T follicular helper cell (primary cell): ENCODE measurements around the gene BRF1.

ENCODE experiments used
- DNase-seq: peaks from one replicate; pipeline ENCODE4 v3.0.0-alpha.2; 2020; ENCODE audit warnings: low read depth

Gene BRF1

DNA sequence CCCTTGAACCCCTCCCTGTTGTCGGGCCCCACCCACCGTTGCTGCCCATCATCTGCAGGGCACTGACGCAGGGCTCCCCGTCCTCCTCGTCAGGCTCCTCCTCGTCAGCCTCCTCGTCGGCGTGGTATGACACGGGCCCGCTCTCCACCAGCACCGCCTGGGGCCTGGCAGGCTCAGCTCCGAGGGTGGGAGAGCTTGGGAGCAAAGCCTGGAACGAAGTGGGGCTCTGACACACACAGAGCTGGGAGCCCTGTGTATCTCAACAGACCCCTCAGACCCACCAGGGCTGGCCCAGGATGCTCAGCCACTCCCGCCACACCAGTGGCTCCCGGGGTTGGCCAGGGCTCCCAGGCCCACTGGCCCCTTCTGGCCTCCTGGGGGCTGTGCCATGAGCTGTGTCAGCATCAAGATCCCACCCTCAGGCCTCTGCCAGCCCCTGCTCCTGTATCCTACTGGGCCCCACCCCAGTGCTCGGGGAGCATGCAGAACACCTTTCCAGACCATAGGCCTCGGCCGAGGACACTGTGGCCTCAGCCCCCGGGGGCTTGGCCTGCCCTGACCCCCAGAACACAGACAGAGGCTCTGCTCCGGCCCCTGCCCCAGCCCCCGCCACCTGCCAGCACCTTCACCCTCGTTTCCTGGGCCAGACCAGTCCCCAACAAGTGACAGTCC is 89.6 kb downstream of the BRF1 start:
- no peak for DNase-seq

DNA sequence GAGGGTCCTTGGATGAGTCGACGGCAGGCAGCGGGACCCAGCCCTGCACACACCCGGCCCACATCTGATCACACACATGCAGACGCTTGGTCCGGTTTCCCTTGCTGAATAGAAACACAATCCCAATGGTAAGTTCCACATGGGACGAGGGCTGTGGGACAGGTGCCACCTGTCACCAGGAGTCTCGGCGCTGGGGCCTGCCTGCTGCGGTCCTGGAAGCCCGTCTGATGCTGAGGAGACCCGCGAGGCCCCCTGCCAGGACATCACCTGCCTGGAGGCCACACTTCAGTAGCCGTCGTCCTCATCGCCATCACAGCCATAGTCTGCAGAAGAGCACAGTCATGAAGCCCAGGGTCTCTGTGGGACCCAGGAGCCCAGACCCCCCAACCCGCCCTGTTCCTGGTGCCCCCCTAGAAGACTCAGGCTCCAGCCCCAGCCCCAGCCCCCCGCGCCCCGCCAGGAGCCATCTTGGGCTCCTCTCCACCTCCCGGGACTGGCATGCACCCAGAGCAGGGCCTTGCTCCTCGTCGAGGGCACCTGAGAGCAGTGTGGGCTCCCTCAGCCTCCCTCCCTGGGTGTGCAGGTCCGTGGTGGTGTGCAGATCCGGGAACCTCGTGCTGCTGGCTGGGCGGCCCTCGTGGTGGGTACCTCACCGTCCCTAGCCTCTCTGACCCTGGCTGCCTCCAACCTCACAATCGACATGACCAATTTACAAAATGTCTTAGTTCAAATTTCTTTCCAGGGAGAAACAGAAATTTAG is 90.4 kb downstream of the BRF1 start:
- no peak for DNase-seq

DNA sequence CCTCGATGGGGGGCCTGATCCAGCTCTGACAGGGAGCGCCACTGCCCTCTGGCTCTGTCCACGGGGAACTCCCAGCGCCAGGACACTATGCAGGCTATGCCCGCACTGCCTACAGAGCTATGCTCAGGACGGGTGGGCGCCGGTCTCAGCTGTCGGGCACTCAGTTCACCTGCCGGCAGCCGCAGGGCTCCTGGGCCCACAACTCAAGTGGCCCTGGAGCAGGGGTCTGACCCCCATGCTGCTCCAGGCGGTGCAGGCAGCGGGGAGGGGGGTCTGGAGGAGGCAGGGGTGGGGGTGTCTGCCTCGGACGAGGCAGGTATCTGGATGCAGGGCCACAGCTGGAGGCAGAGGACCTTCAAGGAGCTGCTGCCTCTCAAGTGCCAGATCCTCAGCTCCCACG is 91.2 kb downstream of the BRF1 start:
- no peak for DNase-seq

DNA sequence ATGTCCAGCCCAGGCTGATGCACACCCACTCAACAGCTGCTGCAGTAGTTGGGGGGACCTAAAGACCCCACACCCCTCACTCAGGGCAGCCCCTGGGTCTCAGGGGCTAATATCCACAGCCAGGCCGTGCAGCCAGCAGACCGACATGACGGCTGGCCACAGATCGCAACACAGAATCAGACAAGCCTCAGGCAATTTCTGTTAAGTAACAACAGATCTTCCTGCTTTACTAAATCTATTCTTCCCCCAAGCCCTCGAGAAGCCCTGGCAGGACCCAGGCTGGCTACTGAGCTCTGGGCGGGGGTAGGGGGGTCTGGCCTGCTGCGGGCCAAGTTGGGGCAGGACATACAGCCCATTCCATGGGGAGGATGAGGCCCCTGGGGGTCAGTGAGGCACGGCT is 91.7 kb downstream of the BRF1 start:
- no peak for DNase-seq

DNA sequence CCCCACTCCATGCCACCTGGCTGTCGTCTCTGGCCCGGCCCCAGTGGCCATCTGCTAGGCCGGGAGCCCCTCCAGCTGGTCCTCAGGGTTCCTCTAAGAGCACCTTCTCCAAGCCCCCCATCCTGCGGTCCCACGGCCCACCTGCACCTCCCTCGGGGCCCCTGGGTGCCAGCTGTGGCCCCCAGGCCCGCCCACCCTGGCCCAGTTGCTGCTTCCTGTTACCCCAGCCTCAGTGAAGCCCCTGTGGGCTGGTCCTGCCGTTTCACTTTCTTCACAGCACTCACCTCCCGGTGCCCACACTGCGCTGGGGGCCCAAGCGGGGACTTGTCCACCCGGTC is 92.1 kb downstream of the BRF1 start:
- no peak for DNase-seq

DNA sequence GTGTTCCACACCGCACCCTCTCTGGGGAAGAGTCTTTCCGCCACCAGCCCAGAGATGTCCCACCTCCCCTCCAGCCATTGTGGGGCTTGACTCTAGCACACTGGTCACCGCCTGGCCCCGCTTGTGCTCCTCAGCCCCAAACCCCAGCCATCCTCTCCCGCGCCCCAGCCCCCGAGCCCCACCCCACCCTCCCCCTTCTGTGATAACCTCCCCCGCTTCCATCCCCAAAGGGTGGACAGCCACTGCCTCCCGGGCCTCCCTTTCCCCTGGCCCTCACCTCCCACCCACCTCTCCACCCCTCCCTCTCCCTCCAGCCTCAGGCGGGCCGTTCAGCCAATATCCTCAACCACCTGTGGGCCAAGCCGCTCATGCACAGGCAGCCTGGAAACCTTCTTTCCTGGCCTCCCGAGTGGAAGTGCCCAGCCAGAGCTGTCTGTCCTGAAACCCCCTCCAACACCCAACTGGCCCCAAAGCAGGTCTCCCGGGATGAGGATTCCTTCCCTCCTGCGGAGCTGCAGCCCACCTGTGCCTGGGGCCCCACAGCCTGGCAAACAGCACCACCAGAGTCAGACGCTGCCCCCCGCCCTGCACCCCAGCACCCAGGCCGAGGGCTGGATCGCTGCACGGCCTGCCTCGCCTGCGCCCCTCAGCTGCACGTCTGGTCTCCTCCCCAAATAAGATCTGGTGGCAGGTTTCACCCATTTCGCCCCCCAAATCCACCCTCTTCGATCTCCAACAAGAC is 92.6 kb downstream of the BRF1 start:
- DNase-seq: no peak

DNA sequence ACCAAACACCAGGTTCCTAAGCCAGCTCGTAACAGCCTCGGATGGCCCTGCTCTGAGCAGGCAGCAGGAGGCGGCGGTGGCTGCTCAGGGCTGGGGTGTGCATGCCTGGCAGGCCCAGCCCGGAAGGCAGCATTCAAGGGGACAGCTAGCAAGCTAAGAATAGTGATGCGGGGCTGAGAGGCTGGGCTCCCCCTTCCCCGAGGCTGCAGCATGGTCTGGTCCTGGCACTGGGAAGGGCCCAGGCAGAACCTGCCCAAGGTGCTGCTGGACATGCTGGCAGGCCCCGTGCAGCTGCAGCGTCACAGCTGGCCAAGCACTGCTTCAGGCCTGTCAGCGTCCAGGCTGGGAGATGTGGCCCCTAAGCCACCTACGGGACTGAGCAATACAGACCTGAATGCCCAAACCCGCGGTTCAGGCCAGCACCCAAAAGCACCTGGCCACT is 93.3 kb downstream of the BRF1 start:
- no peak for DNase-seq

DNA sequence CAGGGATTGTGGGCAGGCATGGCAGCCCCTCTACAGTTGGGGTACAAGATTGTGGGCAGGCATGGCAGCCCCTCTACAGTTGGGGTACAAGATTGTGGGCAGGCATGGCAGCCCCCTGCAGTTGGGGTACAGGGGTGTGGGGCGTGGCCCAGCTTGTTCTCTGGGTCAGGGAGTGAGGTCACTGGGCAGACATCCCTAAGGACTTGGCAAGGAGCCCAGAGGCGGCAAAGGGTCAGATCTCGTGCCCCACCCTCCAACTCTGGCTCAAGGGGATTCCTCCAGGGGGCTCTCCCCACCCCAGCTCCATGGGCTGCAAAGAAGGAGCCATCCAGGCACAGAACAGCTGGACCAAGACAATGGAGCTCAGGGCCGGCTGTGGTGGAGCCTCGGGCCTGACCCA is 93.9 kb downstream of the BRF1 start:
- DNase-seq: no peak

DNA sequence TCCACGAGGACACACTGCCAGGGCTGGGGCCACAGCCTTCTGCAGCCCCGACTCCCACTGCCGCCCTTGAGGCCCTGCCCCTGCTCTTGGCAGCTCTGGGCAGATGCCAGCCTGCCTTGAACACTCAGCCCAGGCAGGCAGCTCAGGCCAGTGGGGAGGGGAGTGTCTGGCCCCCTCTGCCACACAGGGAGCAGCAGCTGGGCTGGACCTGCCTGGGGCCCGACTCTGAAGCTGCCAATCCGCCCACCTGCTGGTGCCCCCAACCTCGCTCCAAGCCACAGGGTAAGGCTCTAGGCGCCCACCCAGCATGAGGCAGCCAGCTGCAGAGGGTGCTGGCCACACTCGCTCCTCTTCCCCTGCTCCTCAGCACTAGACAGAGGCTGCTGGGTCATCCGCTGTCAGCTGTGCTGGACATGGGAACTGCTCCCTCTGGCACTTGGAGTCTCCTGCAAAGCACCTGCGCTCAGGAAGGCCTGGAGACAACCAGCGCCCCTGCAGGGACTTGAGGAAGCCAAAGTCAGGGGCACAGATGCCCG is 95.1 kb downstream of the BRF1 start:
- DNase-seq: no peak

DNA sequence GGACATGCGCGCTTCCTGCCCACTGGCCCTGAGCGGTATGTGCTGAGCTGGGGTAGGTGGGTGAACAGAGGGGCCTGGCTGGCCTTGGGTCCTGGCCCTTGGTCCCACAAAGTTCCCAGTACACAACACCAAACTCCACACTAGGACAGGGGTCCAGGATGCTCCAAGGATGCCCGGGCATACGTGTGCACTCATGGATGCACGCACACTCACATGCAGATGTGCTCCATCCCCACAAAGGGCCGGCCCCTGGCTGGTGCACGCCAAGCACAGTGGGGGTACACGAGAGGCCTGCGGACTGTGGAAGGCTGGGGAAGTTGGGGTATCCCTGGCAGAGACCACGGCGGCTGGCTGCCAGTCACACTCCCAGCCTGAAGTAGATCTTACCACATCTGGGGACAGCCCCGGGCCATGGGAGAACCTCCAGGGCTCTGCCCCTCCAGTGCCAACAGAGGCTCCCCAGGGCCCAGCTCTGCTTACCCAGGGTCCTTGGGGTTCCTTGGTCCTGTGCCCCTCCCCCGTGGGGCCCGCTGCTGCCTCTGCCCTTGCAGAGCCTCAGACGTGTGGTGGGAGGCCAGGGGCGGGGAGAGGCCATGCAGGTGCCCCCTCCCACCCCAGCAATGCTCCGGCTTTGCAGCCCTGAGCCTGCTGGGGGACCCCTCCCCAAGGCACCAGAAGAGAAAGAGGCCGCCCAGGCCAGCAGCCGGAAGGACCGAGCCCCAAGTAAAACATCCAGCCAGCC is 95.7 kb downstream of the BRF1 start:
- DNase-seq: no peak

DNA sequence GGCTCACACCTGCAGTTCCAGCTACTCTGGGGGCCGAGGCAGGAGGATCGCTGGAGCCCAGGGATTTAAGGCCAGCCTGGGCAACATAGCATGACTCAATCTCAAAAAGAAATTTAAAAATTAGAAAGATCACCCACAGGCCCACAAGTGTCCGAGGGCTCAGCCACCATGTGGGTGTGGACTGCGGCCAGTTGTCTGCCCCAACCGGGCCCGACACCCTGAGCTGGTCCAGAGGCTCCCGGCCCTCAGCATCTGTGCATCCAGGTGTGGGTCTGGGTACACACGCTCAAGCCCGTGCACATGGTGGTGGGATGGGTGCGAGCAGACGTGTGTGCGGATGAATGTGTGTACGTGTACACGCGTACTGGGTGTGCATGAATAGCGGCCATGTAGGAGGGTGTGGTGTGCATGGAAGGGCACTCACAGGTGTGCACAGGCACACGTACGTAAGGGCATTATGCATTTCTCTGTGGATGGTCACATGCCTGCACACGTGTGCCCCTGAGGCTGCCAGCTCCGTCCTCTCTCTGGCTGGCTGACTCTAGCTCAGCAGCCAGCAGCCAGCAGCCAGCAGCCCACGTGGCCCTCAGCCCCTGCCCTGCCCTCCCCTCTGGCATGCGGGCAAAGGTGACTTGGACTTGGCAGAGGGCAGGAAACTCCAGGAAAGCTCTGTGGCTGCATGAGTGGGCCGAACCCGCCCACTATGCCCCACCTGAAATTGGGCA is 96.4 kb downstream of the BRF1 start:
- DNase-seq: no peak

DNA sequence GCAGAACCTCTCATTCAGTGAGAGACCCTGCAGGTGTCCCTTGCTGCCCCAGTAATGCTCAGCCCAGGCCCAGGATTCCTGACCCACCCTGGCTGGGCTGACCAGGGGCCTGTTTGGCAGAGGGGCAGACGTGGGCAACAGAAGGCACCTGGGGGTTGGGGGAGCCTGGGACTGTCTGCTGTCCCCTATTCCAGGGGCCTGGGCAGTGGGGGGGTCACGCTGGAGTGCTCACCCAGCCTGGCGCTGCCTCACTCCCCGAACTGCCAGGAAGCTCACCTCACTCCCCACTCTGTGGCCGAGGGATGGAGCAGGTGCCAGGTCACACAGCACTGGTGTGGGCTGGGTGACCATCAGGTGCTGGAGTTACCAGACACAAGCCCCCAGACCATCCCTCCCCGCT is 97.1 kb downstream of the BRF1 start:
- no peak for DNase-seq

DNA sequence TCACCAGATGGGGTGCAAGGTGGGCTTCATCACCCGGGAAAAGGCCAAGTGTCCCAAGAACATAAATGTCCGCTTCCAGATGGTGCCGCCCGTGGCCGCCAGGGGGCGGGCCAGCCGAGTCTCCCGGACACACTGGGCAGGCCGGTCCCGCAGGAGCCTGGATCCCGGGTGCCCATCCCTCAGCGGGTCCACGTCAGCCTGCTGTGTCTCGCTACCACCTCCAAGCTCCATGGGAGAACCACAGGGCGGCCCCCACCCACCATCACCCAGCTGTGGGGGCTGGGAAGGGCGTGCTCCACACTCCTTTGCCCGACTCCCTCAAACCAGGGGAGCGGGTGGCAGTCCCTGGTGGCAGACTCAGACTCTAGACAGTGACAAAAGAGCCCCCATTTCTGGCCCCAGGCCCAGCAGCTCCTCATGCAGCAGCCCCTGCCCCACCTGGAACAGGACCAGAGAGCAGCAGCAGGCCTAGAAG is 97.7 kb downstream of the BRF1 start:
- DNase-seq: peak; percentile 41

DNA sequence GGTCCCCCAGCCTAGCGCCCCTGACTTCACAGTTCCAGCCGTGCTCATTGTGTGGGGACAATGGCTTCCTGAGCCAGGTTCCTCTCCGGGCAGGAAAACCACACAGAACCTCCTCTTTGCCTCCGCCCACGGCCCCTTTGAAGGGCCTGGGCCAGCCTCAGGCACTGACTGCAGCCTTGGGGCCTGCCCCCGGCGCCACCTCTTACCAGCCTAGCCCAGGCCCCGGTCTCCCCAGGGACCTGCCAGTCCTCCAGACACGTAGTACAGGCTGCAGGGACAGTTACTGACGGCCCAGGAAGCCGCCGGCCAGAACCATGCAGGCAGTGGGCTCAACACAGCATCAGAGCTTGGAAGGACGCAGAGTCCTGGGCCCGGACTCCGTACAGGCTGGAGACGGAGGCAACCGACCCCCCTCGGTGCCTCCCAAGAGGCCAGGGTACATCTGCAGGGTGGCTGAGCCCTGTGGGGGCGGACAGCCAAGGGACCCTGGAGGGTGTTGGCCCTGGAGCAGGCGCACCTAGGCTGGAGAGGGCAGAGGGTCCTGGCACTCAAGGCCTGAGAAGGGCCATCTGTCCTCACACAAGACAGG is 98.8 kb downstream of the BRF1 start:
- DNase-seq: no peak

DNA sequence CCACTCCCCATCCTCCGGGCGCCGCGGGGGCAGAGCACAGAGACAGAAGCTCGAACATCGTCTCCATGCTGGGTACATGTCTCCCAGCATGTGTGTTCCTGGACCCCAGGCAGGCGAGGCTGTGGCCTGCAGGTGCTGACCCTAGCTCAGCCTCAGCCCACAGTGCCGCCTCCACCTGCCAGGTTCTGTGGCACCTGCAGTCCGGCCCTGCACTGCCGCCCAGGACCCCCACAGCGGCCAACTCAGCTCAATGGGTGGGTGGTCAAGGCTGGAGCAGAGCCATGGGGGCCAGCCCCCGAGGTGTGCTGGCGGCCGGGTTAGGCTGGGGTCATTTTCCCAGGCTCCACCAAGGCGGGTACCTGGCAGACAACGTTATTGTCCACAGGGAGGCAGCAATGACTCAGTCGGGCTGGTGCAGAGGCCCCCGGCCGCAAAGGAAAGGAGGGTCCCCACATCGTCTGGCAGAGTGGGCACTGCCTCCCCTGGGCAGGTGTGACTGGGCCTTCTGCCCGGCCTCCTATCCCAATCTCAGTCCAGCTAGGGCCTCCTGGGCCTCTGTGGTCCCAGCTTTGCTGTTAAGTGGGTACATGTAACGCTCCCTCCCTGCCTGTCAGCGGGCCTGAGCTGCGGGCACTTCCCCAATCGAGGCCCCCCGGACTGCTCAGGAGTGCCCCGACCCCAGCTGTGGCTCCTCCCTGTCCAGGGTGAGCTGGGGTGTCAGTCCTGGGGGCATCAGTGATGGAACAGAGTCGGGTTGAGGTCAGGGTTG is 99.5 kb downstream of the BRF1 start:
- no peak for DNase-seq

DNA sequence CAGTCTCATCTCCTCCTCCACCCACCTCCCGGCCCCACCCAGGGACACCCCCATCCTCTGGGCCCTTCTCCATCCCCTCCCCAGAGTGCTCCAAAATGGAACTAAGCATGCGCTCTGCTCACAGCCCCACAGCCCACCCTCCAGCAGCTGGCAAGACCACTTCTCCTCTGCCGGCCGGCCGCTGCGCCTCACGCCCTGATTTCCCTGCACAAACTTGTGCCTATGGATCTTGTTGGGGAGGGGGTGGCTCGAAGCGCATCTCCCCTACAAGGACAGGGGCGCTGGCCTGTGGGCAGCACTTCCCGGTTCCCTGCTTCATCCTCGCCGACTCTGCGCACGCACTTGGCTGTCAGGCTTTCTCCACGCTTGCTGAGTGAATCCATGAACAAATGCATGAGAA is 100.2 kb downstream of the BRF1 start:
- no peak for DNase-seq

DNA sequence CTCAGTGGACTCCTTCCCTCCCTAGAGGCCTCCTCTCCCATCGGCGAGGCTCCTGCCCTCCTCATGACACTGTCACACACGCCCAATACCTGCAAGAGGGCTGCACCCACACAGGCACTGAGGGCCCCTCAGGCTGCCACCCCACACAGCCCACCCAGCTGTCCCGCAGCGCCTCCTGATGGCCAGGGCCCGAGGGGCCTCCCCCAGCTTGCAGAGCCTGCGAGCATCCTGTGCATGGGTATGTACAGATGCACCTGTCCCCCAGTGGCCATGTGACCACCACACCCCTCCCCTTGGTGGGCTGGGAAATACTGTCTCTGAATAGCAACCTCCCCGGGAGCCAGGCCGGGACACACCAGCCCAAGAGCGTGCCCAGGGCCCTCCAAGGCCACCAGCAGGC is 100.7 kb downstream of the BRF1 start:
- no peak for DNase-seq

DNA sequence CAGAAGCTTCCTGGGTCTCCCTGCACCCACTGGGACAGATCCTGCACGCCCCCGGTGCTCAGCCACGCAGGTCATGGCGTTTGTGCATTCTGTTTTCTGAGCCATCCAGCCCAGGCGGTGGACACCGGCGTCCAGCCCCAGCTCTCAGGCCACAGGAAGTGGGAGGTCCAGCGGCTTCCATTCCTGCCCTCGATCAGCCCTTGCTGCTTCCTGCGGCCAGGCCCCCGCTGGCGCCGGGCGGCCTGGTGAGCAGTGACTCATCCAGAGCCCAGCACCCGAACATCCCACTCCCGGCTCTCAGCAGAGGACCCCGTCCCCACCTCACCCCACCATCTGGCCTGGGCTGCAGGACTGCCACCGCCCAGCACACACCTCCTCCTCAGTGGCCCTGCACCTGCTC is 101.7 kb downstream of the BRF1 start:
- no peak for DNase-seq

DNA sequence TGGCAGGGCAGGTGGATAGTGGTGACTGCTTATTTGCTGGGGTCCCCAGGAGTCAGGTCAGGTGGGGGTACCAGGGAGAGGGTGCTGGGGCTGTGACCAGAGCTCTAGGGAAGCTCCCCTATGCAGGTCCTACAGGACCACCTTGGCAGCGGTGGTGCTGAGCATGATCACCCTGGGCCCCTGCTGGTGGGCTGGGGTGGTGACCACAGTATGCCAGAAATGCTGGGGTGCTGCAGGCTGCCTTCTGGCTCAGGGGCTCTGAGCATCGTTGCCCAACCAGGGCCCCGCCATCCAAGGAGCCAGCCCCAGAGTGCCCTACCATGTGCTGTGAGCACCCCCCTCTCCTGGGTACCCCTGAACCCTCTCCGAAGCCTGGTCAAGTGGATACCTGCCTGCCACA is 102.2 kb downstream of the BRF1 start:
- no peak for DNase-seq

DNA sequence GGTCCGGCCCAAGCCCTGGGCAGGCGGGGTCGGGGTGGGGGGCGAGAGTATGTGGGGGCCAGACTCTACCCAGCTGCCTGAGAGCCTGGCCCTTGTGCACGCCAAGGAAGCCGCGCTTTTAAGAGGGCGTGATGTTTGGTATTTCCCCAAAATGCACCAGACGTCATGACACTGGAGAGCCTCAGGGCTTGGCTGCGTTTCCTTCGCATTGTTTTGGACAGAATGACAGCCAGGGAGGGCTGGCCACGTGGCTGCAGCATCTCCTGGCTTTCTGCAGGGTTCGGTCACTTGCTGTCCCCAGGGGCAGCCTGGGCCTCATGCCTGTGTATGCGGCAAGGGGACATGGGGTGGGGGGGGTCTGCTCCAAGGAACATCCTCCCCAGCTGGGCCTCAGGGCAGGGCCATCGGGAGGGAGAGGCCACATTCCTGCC is 103.6 kb downstream of the BRF1 start:
- no peak for DNase-seq
